Activated naive CD8-positive, alpha-beta T cell treated with anti-CD3 and anti-CD28 coated beads for 36 hours (primary cell): ENCODE results near the gene GPR25. TPM values are rescaled to one million over a fixed set of nuclear protein-coding genes. Genes with fewer than 3 reads are reported as not detected.

ENCODE experiments used
- DNase-seq: peaks from one replicate; pipeline ENCODE4 v3.0.0; 2021
- H3K27ac Mint-ChIP-seq: one replicate; pipeline ENCODE4 v1.8.0; 2022; ENCODE audit warnings: mild to moderate bottlenecking, moderate library complexity, mixed read lengths
- H3K27me3 Mint-ChIP-seq: one replicate; pipeline ENCODE4 v1.8.0; 2022; ENCODE audit warnings: mild to moderate bottlenecking, mixed read lengths
- H3K36me3 Mint-ChIP-seq: one replicate; pipeline ENCODE4 v1.8.0; 2021; ENCODE audit warnings: mild to moderate bottlenecking, mixed read lengths
- H3K4me1 Mint-ChIP-seq: one replicate; pipeline ENCODE4 v1.8.0; 2021; ENCODE audit warnings: mixed read lengths
- H3K4me3 Mint-ChIP-seq: one replicate; pipeline ENCODE4 v1.8.0; 2022; ENCODE audit warnings: mild to moderate bottlenecking, moderate library complexity, mixed read lengths
- H3K9me3 Mint-ChIP-seq: one replicate; pipeline ENCODE4 v1.8.0; 2022; ENCODE audit warnings: mixed read lengths
- total RNA-seq, 2 experiments: library from RNA; stranded (reverse); gene quantifications; one replicate each; pipeline ENCODE4 v1.2.3, GENCODE V29; 2021

The GPR25 gene
- total RNA-seq, 2 experiments from 2014 or later = not detected

- Mint-ChIP-seq H3K9me3 (no peaks in the 10 kb centered on the region), H3K4me3 (no peak overlapping the region), H3K27me3 (peaks cover 10% of the 10 kb centered on the region), H3K4me1 (peaks cover 45% of the 10 kb centered on the region), H3K27ac (no peak overlapping the region), H3K36me3 (no peaks in the 10 kb centered on the region)
- no peak for DNase-seq
Measured at GRCh38 chr1:200885623-200886402, 13.0 kb downstream of the GPR25 start.

- Mint-ChIP-seq H3K27ac (no peak overlapping the region), H3K4me3 (no peak overlapping the region), H3K27me3 (peaks cover 14% of the 10 kb centered on the region), H3K4me1 (peaks cover 48% of the 10 kb centered on the region), H3K36me3 (no peaks in the 10 kb centered on the region), H3K9me3 (no peaks in the 10 kb centered on the region)
- DNase-seq = no peak
Measured at GRCh38 chr1:200886594-200886993, 13.8 kb downstream of the GPR25 start.

- H3K9me3 Mint-ChIP-seq = no peaks in the 10 kb centered on the region
- peaks cover 16% of the 10 kb centered on the region for H3K27me3 Mint-ChIP-seq
- H3K4me3 Mint-ChIP-seq = no peak overlapping the region
- H3K36me3 Mint-ChIP-seq = no peaks in the 10 kb centered on the region
- no peak overlapping the region for H3K27ac Mint-ChIP-seq
- H3K4me1 Mint-ChIP-seq = peaks cover 51% of the 10 kb centered on the region
- no peak for DNase-seq
Measured at GRCh38 chr1:200887036-200887435, 14.3 kb downstream of the GPR25 start.

GRCh38 chr1:200887772-200888348 is 15.1 kb downstream of the GPR25 start:
- Mint-ChIP-seq H3K4me1 (peaks cover 57% of the 10 kb centered on the region), H3K27me3 (peaks cover 22% of the 10 kb centered on the region), H3K36me3 (no peaks in the 10 kb centered on the region), H3K9me3 (no peaks in the 10 kb centered on the region), H3K4me3 (no peak overlapping the region), H3K27ac (peak overlapping the region; percentile 46)
- DNase-seq = no peak

DNA sequence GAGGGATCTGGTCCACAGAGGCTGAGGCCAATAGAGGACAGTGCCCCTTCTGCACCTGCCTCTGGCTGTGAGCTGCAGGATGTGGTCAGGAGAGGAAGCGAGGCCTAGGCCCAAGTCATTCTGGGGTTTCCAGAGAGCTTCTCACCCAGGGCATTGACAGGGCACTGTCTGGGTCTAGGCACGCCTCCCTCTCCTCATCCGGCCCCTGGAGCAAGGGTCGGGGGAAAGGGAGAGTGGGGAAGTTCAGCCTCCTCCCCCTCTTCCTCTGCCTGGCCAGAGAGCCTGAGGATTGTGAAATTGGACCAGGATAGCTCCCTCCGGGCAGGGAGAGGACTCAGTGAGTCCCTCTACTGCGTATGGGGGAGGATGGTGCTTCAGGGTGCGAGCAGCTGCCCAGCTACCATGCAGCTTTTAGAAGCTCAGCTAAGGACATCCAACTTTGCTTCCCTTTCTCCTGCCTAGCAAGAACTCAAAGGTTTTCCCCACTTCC is 15.6 kb downstream of the GPR25 start:
- peak overlapping the region; percentile 22 for H3K4me3 Mint-ChIP-seq
- H3K27me3 Mint-ChIP-seq = peaks cover 26% of the 10 kb centered on the region
- H3K9me3 Mint-ChIP-seq = no peaks in the 10 kb centered on the region
- peak overlapping the region; percentile 46 for H3K27ac Mint-ChIP-seq
- DNase-seq = peak; percentile 77
- peaks cover 57% of the 10 kb centered on the region for H3K4me1 Mint-ChIP-seq
- no peaks in the 10 kb centered on the region for H3K36me3 Mint-ChIP-seq

DNA sequence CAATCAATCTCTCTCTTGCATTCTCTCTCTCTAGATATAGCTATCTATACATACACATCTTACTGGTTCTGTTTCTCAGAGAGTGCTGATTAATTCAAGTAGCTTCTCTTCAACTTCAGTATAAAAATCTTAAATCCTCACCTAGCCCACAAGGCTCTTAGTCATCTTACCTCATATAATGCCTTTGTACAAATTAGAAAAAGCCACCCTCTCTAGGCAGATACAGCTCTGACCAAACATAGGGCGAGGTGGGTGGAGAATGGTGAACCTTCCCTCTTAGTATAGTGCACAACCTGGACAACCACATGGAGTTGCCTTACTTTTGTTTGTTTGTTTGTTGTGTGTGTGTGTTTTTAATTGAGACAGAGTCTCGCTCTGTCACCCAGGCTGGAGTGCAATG is 16.8 kb downstream of the GPR25 start:
- DNase-seq = peak; percentile 53
- H3K4me3 Mint-ChIP-seq = peak overlapping the region; percentile 20
- peaks cover 38% of the 10 kb centered on the region for H3K27me3 Mint-ChIP-seq
- H3K9me3 Mint-ChIP-seq = no peaks in the 10 kb centered on the region
- peak overlapping the region; percentile 26 for H3K27ac Mint-ChIP-seq
- peaks cover 57% of the 10 kb centered on the region for H3K4me1 Mint-ChIP-seq
- H3K36me3 Mint-ChIP-seq = no peaks in the 10 kb centered on the region

DNA sequence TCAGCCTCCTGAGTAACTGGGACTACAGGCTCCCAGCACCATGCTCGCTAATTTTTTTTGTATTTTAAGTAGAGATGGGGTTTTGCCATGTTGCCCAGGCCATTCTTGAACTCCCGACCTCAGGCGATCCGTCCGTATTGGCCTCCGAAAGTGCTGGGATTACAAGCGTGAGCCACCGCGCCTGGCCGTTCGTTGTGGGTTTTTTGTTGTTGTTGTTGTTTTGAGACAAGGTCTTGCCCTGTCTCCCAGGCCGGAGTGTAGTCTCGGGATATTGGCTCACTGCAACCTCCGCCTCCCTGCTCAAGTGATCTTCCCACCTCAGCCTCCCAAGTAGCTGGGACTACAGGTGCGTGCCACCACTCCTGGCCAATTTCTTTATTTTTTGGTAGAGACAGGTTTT is 17.2 kb downstream of the GPR25 start:
- Mint-ChIP-seq H3K27ac (no peak overlapping the region), H3K4me1 (peaks cover 57% of the 10 kb centered on the region), H3K36me3 (no peaks in the 10 kb centered on the region), H3K4me3 (no peak overlapping the region), H3K9me3 (no peaks in the 10 kb centered on the region), H3K27me3 (peaks cover 43% of the 10 kb centered on the region)
- no peak for DNase-seq

GRCh38 chr1:200890818-200891773 is 18.3 kb downstream of the GPR25 start:
- Mint-ChIP-seq H3K4me1 (peaks cover 52% of the 10 kb centered on the region), H3K27me3 (peaks cover 44% of the 10 kb centered on the region), H3K4me3 (peak overlapping the region; percentile 65), H3K27ac (no peak overlapping the region), H3K9me3 (no peaks in the 10 kb centered on the region), H3K36me3 (no peaks in the 10 kb centered on the region)
- no peak for DNase-seq

DNA sequence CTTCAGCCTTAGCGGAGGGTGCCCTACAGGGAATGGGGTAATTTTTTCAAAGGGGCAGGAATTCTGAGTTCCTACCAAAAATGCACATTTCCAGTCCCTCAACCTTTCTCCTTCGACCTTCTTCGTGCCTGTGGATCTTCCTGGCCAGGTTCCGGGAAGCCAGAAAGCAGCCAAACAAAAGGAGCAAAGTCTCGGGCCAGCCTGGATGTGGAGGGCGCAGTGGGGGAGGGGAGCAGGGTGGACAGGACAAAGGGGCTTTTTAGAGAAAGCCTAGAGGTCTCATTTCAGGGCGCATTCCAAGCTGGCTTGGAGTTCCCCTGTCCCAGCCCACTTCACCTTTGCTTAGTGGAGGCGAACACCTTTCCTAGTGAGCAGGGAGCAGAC is 19.0 kb downstream of the GPR25 start:
- Mint-ChIP-seq H3K4me1 (peaks cover 50% of the 10 kb centered on the region), H3K27ac (no peak overlapping the region), H3K4me3 (no peak overlapping the region), H3K9me3 (no peaks in the 10 kb centered on the region), H3K36me3 (no peaks in the 10 kb centered on the region), H3K27me3 (peaks cover 44% of the 10 kb centered on the region)
- no peak for DNase-seq

- Mint-ChIP-seq H3K27ac (no peak overlapping the region), H3K27me3 (peaks cover 44% of the 10 kb centered on the region), H3K4me3 (no peak overlapping the region), H3K36me3 (no peaks in the 10 kb centered on the region), H3K4me1 (peaks cover 45% of the 10 kb centered on the region), H3K9me3 (no peaks in the 10 kb centered on the region)
- DNase-seq = no peak
Measured at GRCh38 chr1:200892546-200892945, 19.8 kb downstream of the GPR25 start.

GRCh38 chr1:200892958-200893357 is 20.2 kb downstream of the GPR25 start:
- Mint-ChIP-seq H3K4me3 (no peak overlapping the region), H3K9me3 (no peaks in the 10 kb centered on the region), H3K36me3 (no peaks in the 10 kb centered on the region), H3K27me3 (peaks cover 44% of the 10 kb centered on the region), H3K4me1 (peaks cover 41% of the 10 kb centered on the region), H3K27ac (no peak overlapping the region)
- no peak for DNase-seq

- H3K4me3 Mint-ChIP-seq = no peak overlapping the region
- H3K36me3 Mint-ChIP-seq = no peaks in the 10 kb centered on the region
- no peak overlapping the region for H3K27ac Mint-ChIP-seq
- no peak for DNase-seq
- H3K4me1 Mint-ChIP-seq = peaks cover 36% of the 10 kb centered on the region
- peaks cover 44% of the 10 kb centered on the region for H3K27me3 Mint-ChIP-seq
- no peaks in the 10 kb centered on the region for H3K9me3 Mint-ChIP-seq
Measured at GRCh38 chr1:200893411-200893901, 20.7 kb downstream of the GPR25 start.

DNA sequence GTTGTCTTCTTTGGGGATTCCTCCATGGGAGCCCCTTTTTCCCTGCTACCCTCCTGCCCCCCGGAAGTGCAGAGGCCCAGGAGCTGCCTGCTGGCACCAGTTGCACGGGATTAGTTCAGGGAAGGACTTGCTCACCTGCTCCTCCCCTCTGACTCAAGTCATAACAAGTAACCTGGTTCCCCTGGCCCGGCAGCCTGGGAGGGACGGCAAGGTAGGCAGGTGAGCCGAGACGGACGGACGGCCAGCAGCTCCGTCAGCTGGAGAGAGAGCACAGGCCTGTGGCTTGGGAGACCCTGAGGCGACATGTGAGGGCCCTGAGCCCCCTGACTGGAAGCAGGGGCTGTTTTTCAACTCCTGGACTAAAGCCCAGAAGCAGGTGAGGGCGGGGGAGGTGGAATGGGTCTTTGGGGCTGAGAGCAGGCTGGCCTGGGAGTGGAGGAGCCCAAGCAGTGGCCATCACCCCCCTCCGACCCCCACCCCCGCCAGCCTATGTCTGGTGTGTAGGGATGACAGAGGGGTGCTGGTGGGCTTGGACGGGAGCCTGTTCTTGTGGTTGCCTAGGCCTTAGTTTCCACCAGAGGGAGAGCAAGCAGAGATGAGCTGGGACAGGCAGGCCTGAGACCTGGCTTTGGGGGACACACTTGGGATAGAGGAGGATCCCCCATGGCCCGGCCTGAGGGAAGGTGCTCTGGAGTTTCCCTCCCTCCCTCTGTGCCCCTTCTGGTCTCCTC is 22.1 kb downstream of the GPR25 start, which contains the start of gene INAVA:
Gene INAVA, plus strand, starts transcription at position 189 of the 731 bp plus-strand sequence. CDS start 3,501 bp downstream, outside the sequence.
- Mint-ChIP-seq H3K9me3 (no peaks in the 10 kb centered on the region), H3K36me3 (no peaks in the 10 kb centered on the region), H3K4me3 (no peak within 1 kb of the TSS), H3K27me3 (peaks cover 44% of the 10 kb centered on the region), H3K4me1 (peaks cover 22% of the 10 kb centered on the region), H3K27ac (no peak within 1 kb of the TSS)
- no peak for DNase-seq

GRCh38 chr1:200895443-200895789 is 22.6 kb downstream of the GPR25 start:
- H3K27ac Mint-ChIP-seq = no peak overlapping the region
- no peak overlapping the region for H3K4me3 Mint-ChIP-seq
- H3K4me1 Mint-ChIP-seq = peaks cover 16% of the 10 kb centered on the region
- H3K36me3 Mint-ChIP-seq = no peaks in the 10 kb centered on the region
- H3K9me3 Mint-ChIP-seq = no peaks in the 10 kb centered on the region
- no peak for DNase-seq
- peaks cover 42% of the 10 kb centered on the region for H3K27me3 Mint-ChIP-seq
